HG03025 (cell line): ENCODE measurements around the gene PLXND1.
A peak's percentile ranks its signal among the peaks of the same experiment; 100 is the strongest.

Source experiments
- ATAC-seq: cut with Tn5 transposase; IDR thresholded peaks from one replicate; pipeline ENCODE4 v1.9.1; 2021; ENCODE audit warnings: mild to moderate bottlenecking, moderate library complexity; ENCODE audit not compliant: unreplicated experiment, low FRiP score

Gene PLXND1

DNA sequence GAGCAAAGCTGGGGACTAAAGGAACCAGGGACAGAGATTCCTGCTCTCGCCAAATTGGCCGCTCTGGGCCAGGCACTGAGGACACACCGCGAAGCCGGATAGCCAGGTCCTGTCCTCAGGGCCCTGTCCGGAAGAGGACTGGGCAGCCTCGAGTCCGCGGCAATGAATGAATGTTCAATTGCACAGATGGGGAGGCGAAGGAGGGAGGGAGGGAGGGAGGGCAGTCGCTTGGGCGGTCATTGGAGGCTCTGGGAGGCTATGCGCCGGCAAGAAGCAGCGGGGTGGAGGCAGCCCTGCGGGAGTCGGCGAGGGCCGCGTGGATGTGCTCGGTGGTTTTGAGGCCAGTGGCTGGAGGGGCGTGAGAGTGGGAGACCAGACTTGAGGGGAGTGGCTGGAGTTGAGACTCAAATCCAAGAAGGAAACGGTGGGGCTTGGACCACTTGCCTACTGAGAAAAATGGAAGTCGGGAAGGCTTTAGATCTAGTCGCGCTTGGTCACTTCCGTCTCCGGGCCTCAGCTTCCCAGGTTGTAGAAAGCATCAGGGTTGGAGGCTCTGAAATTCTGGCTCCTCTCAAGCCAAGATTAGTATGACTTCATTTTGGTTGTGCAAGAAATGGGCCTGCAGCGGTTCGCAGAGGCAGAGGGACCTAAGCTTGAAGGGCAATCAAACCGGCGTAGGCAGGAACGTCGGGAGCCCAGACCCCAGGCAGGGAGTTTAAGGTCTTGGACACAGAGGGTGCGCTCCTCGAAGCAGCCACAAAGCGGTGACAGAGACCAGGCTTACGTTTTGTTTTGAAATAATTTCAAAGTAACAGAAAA lies 21.1 kb upstream of the PLXND1 start:
- peak; percentile 20 for ATAC-seq

DNA sequence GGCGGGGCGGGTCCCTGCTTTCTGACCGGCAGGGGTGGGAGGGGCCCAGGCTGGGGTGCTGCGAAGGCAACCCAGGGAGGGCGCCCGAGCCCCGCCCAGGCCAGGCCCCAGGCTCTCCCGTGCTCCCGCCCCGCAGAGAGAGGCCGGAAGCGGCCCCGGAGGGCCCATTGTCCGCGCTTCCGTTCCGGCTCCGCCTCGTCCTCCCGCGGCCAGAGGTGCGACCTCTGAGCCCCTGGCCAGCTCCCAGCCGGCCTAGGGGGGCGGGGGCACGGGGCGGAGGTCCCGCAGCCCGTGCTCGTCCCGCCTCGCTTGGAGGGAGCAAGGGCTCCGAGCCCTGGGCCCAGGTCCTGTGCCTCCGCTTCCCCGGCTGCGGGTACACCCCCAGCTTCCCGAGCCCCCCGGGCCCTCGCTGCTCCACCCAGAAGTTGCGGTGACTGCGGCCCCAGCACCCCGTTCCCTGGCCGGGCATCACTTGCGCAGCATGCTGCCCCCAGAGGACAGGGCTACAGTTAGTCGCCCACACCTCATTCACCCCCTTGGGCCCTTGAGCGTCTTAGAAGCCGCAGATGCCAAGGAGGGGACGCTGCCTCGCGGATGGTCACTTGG lies 20.4 kb upstream of the PLXND1 start:
- peak; percentile 66 for ATAC-seq

DNA sequence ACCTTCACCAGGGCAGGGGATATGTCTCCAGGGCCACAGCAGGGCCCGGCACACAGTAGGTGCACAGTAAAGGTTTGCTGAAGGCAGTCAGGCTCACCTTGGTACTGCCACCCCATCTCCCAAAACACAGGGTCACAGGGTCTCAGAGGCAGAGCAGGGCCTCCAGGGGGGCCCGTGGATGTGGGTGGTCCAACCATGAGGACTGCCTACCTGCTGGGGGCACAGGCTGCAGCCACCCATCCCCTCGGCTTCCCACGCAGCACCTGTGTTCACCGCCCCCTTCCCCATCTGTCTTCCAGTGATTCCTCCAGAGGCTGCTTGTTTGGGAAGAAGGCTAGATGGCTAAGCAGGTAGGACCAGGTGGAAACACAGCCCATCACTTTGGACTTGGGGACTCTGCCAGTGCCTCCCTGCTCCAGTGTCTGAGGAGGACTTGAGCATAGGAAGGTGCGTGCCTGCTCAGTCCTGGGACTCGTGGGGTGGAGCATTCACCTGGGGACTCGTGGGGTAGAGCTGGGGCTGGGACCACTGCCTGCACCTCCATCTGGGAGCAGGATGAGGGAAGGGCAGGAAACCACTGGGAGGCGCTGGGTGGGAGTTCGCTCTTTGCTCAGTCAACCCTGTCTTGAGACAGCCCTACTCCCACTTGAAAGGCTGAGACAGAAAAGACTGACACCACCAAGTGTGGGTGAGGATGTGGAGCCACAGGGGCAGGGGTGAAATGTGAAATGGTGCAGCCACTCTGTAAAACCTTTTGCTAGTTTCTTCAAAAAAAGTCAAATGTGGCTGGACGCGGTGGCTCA lies 18.8 kb upstream of the PLXND1 start:
- ATAC-seq = no peak

DNA sequence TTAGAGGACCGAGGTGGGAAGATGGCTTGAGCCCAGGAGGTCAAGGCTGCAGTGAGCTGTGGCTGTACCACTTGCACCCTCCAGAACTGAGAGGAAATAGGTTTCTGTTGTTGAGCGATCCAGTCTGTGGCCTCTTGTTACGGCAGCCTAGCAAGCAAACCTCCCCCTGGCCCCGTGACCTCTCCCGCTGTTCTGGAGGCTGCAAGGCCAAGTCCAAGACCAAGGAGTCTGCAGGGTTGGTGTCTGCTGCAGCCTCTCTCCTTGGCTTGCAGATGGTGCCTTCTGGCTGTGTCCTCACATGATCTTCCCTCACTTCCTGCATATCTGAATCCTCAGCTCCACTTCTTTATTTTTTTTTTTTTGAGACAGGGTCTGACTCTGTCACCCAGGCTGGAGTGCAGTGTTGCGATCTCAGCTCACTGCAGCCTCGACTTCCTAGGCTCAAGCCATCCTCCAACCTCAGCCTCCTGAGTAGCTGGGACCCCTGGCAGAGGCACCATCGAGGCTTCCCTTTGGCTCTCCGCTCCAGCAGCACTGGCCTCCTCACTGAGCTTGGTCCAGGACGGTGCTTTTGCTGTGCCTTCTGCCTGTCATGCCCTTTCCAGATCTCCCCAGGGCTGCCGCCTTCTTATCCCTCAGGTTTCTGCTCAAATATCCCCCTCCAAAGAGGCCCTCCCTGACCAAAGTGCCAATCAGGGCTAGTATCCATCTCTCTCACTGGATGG lies 18.0 kb upstream of the PLXND1 start:
- no peak for ATAC-seq

DNA sequence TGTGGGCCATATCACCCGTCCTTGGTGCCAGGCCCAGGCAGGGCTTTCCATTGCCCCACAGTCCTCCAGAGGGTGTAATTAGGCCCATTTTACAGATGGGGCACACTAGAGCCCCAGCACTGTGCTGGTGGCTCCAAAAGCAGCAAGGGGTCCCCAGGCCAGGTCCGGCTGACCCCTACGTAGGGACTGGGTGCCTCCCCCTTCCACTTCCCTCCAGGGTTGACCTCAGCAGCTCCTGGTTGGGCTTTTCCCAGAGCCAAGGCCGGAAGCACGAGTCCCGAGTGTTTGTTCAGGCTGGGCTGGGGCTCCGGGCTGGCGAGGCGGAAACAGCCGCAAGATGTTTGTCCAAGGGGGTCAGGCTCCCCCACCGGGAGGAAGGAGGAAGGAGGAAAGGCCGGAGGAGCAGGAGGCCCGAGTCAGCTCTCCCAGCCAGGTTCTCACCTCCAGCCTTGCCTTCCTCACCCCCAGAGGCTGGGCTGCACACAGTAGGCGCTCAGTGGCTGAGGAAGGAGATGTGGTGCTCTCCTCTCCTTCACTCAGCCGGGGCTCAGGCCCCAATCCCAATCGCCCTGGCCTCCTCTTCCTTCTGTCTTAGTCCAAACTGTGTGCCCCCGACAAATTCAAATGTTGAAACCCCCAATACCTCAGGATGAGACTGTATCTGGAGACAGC lies 17.1 kb upstream of the PLXND1 start:
- ATAC-seq = no peak

DNA sequence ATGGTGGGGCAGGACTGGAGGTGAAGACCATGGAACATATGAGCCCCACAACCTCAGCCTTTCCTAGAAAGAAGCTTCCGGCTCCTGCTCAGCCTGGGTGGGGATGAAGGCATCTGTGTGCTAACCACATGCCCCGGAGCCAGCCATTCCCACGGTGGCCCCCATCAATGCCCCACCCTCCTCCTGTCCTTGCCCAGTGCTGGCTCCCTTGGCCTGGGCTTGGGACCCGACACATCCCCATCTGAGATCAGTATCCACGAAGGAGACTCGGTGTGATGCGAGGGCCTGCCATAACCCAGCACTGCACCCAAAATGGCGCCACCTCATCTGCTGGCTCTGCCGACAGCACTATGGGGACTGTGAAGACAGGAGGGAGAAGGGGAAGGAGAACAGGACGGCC lies 16.5 kb upstream of the PLXND1 start:
- no peak for ATAC-seq

DNA sequence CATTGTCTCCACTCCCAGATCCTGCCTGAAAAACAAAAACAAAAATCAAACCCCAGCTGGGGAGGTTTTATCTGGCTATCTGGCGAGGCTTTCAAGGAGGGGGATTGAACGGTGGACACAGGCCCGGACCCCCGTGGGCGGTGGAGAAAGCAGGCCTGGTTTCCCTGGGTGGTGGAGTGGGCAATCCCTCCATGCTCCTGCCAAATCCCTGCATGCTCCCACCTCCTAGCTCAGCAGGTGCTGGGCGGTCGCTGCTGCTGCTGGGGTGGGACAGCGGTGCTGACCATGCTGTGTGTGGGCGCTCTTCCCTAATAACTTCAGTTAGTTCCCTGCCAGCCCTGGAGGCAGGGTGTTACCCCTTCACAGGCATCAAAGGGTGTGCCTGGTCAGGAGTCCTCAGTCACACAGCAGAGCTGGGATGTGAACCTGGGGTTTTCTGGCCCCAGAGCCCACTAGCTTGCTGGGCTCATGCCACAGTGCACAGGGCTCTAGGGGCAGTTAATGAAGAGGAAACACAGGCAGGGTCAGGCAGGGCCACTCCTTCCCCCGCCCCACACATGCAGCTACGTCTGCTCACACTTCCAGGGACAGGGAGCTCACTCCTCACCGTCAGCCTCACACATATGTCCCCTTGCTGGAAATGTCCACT lies 15.9 kb upstream of the PLXND1 start:
- ATAC-seq = no peak

DNA sequence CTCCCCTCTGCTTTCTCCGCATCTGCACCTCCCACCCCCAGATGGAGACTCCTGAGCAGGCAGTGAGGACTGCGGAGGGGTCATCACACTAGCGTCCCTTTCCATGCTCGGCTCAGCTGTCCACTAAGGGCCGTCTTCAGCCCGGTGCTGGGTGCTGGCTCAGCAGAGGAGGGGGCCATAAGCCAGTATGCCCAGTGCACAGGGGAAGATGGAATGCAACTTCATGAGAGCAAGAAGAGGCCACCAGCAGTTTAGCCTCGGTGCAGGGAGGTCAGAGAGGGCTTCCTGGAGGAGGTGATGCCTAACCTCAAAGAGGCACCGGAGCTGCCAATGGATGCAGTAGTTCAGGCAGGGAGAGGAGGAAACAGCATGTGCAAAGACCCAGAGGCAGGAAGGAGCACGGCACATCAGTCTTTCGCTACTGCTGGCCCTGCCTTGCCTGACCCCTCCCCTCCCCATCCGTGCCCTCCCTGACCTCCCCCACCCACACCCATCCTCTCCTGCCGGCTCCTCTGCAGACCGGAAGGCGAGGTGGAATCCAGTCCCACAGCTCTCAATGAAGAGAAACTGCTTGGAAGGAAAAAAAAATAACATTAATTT lies 15.2 kb upstream of the PLXND1 start:
- ATAC-seq = no peak

DNA sequence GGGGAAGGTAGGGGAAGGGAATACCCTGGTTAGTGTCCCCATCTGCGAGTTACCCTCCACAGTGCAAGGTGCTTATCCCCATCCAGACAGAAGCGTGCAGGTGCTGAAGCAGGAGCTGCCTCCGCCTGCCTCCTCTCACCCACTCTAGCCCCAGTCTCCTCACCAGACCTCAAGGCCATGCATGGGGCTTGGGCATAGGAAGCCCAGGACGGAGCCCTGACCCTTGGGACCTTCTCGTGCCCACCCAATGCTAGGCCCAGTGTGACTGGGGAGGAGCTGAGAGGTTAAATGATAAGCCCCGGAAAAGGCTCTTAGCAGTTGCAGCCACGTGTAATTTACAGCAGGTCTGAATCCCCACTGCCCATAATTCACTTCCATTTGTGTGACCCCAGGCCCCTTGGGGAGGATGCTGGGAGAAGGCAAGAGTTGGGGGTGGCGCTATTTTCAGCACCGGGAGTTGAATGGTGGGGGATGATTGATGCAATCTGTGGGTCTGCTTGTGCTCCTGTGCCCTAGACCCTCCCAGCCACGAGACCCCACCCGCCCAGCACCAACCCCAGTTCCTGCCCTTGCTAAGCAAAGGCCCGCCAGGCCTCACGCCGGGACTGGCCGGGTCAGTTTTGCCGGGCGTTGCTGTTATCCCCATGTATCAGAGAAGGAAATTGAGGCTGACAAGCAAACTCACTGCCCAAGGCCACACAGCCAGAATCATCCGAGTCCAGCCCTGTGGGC lies 14.5 kb upstream of the PLXND1 start:
- ATAC-seq = no peak

DNA sequence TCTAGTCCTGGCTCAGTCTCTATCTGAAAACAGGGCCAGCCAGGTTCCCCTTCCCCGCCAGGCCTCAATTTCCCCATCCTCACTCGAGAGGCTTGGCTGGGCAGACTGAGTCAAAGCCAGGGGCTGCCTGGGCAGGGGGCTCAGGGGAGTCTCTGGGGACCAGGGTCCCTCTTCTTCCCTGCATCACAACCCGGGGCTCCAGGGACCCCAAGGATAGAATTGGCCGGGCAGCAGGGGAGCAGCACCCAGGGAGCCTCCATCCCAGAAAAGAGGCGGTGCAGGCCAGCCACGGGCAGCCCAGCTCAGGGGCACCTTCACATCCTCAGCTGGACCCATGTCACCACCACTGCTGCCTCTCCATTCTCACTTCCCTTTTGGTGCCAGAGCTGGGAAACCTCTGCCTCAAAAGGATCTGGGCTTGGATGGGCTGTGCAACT lies 13.3 kb upstream of the PLXND1 start:
- ATAC-seq = no peak

DNA sequence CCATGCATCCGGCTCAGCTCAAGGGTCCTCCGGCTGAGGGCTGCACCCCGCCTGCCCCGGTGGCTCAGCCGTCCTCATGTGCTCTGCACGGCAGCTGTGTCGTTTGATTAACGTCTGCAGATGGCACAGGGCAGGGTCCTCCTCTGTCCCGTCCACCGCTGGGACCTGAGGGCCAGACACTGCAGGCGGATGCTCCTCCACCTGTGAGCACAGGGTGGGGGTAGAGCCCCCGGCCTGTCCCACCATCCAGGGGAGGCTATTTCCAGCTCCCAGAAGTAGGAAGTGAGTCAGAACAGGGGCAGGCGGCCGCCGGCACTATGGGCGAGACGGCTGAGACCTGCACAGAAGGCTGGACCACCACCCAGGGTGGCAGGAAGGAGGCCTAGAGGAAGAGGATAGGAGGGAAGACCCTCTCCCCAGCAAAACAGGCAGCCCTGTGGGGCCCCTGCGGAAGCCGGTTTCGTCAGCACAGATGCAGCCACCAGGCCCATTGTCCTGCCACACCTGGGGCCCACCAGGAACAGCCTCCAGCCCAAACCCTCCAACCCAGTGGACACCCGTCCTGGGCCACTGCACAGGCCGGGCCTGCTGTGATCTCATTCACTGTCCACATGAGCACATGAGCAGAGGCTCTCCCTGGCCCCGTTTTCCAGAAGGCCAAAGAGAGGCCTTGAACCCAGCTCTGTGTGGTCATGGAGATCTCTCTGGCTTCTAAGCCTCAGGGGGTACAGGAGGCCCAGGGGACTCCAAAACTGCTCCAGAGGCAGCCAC lies 12.6 kb upstream of the PLXND1 start:
- ATAC-seq = no peak

DNA sequence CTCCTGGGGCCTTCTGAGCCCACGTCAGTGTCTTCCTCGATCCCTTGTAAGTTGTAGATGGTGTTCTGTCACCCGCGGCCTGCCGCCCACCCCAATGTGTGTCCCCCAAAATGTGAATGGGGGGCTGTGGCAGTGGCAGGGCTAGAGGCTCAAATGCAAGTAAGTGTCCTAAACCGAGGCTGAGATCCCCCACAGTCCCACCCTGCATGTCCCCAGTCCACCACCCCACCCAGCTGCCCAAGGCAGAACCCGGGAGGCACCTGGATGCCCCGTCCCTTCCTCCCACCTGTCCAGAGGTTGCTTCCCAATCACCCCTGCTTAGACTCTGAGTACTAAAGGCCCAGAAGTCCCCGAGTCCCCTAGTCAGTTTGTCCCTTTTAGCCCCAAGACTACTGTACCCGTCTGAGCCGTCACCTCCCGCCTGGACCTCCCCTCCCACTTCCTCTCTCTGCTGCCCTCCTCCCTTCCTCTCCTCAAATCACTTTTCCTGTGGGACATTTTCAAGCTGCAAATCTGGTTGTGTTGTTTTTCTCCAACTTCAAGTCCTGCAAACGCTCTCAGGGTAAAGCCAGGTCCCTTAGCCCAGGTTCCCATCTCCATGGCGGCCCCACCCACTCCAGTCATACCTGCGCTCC lies 11.8 kb upstream of the PLXND1 start:
- ATAC-seq = no peak

DNA sequence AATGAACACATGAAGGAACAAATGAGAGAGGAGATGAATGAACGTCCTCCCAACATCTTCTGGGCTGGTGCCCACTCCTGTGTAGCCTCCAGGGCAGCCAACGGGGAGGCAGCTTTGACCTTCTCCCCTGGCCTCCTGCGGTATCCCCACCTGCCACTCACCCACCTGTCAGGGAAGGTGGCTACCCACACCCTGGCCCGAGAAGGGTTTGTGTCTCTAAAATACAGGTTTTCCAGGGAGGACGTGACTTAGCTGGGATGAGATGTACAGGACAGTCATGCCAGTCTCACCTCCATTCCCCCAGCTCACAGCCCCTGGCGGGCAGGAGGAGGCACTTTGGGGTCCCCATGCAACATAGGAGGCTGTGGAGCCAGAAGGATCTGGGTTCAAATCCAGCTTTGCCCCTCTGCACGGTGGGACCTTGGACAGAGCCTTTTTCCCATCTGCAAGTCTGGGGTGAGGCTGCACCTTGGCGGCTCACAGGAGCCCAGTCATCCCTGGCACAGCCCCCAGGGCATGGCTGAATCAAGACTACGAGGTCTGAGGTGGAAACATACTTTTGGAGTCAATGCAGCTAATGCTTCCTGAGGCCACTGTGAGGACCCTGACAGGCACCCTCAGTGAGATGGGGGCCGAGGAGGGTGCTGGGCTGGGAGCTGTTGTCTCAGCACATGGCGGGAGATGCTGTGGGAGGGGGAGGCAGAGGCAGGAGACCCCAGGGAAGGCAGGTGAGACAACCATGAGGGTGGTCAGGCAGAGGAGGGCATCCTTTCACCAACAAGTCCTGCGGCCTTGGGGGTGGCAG lies 11.1 kb upstream of the PLXND1 start:
- no peak for ATAC-seq

DNA sequence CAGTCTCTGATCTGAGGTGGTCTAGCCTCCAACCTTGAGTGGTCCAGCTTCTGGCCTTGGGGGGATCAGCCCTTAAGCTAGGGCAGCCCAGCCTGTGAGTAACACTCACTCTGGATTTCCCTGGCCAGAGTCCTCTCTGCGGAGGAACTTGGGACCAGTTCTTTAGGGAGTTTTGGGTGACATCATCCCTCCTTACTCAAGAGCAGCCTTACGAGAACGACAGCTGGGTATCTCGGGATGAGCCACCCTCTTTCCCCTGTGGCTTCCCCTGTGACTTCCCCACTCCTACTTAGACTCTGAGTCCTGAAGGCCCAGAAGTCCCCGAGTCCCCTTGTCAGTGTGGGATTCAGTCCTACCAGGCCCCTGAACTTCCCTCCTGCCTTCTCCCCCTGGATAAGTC lies 10.2 kb upstream of the PLXND1 start:
- no peak for ATAC-seq

DNA sequence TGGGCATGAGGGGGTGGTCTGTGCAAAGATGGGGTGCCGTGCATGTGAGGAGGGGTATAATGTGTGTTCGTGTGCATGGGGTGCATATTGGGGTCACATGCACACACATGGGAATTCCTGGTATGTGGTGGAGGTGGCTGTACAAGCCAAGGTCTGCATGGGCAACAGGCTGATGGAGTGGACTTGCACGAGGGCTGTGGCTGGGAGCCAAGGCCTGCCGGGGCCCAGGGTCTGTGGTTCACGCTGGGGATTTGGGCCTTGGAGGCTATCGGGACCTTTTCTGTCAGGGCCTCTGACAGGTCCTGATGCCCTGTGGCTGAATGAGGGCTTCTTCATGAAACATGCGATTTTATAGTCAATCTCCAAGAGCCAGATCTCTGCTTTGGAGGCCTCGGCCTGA lies 9.8 kb upstream of the PLXND1 start:
- ATAC-seq = no peak

DNA sequence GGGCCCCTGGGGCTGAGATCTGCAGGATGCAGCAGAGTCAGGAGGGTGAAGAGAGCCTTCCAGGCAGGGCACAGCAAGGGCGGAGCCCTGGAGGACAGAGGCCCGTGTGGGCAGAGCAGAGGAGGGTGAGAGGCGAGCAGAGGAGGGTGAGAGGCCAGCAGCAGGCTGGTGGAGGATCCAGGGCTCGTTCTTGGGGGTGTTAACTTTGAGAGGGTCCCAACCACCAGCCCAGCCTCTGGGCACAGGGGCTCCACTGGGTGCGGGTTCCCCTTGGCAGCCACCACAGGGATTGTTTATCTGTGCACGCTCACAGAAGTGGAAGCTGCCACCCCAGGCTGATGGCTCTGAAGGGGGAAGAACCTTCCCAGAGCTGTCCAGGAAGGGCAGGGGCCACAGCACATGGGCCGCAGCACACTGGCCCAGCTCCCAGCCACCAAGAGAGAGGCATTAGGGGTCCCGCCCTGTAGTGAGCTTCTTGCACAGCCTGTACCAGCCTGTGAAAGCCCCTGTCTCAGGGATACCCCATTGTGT lies 9.3 kb upstream of the PLXND1 start:
- ATAC-seq = no peak
